HG02642 (cell line): Measurements from ENCODE around the gene P2RX3.
A peak's percentile ranks its signal among the peaks of the same experiment; 100 is the strongest.

ENCODE experiments used
- ATAC-seq: cut with Tn5 transposase; IDR thresholded peaks from one replicate; pipeline ENCODE4 v1.9.1; 2021; ENCODE audit warnings: mild to moderate bottlenecking; ENCODE audit not compliant: unreplicated experiment, poor library complexity

Gene P2RX3

GRCh38 chr11:57409321-57410100, 71.4 kb downstream of the P2RX3 start:
- ATAC-seq = no peak

- ATAC-seq = no peak
These were observed 72.1 kb downstream of the P2RX3 start for GRCh38 chr11:57410287-57410686.

GRCh38 chr11:57413681-57414080, 75.5 kb downstream of the P2RX3 start:
- no peak for ATAC-seq

- peak; percentile 47 for ATAC-seq
These were observed 76.6 kb downstream of the P2RX3 start for GRCh38 chr11:57414612-57415212.

- ATAC-seq = no peak
These were observed 78.3 kb downstream of the P2RX3 start for GRCh38 chr11:57416436-57416835.

GRCh38 chr11:57417056-57417455, 78.9 kb downstream of the P2RX3 start:
- ATAC-seq = no peak

GRCh38 chr11:57418131-57418530, 80.0 kb downstream of the P2RX3 start:
- ATAC-seq = no peak

- ATAC-seq = no peak
These were observed 81.0 kb downstream of the P2RX3 start for GRCh38 chr11:57419146-57419545.

GRCh38 chr11:57421066-57421465, 82.9 kb downstream of the P2RX3 start:
- ATAC-seq = no peak

GRCh38 chr11:57421805-57422204, 83.7 kb downstream of the P2RX3 start:
- ATAC-seq = no peak
